Pancreas (tissue), 10 donors: ENCODE results near the gene VARS1. TPM values are rescaled to one million over a fixed set of nuclear protein-coding genes. Genes with fewer than 3 reads are reported as not detected.

ENCODE experiments used
- ATAC-seq, 4 donors: fragments of 200-7000 bp; cut with Tn5 transposase; one replicate each; pipeline versions ENCODE4 v1.8.0 to v1.9.1; 2020; ENCODE audit warnings: mild to moderate bottlenecking in 4 of 4, moderate library complexity in 4 of 4
- DNase-seq, 6 donors: peaks; one replicate each; pipeline ENCODE4 v3.0.0-alpha.2; 2020
- FAIRE-seq: peaks from 2 replicates; lab custom pipeline; 2012; peaks lifted over from hg19 to GRCh38; lab: Jason Lieb, UNC
- H3K27ac ChIP-seq, 4 donors: fragments of 200-600 bp; sonication (generic); 1 replicate in 3 of 4; 2 replicates in 1 of 4; pipeline versions ENCODE4 v1.5.0 to v1.8.0; 2020
- H3K27me3 ChIP-seq, 4 donors: fragments of 200-600 bp; one replicate each; pipeline ENCODE4 v1.8.0; 2021
- H3K36me3 ChIP-seq, 3 donors: fragments of 200-600 bp; sonication (generic) in 1 of 3; one replicate each; pipeline versions ENCODE4 v1.5.0 to v1.8.0; 2020 to 2021
- H3K4me1 ChIP-seq, 3 donors: fragments of 200-600 bp; one replicate each; pipeline ENCODE4 v1.8.0; 2021
- H3K4me3 ChIP-seq, 4 donors: fragments of 200-600 bp; sonication (generic) in 2 of 4; one replicate each; pipeline versions ENCODE4 v1.5.0 to v1.8.0; 2020 to 2021
- H3K9me3 ChIP-seq, 4 donors: fragments of 200-600 bp; one replicate each; pipeline ENCODE4 v1.8.0; 2021
- WGBS, 2 donors: extraction: QIAGEN DNeasy Blood & Tissue Kit; methylation state at CpG; one replicate each; pipeline ENCODE4 v1.1.7; 2013; 5-methylcytosine and 5-hydroxymethylcytosine counted together
- intact Hi-C, 3 donors: fragments of 100-400 bp; cut with DNase I; formaldehyde crosslinking; loops; one replicate each; pipeline versions ENCODE4 v1.11.1 to v1.14.2; 2022
- polyA plus RNA-seq, 2 donors: library from polyadenylated mRNA; stranded (reverse); fragments of 200-250 nt; gene quantifications; one replicate each; pipeline ENCODE4 v1.2.3, GENCODE V29; 2013
- total RNA-seq, 6 donors: library from RNA; stranded (reverse); fragmentation: NEBNext Ultra II Directional in 4 of 6; extraction: Animal tissue kit (Norgen Biotek cat#: 25700) in 4 of 6; gene quantifications; one replicate each; pipeline versions ENCODE4 v1.2.1 to v1.2.4, GENCODE V29; 2021 to 2023
- TF ChIP-seq, protein P1 (sequence below), 4 donors: fragments of 200-600 bp; sonication (generic) in 3 of 4; IDR thresholded peaks; one replicate each; pipeline versions ENCODE4 v1.5.0 to v1.8.0; 2021; ENCODE audit warnings: antibody characterized with exemption in 4 of 4
- donor health status: healthy with polysubstance abuse.
- donor health status: DM: no; HTN: no; CAD: no; lungs with moderate emphysema.
- donor health status: DM: no; HTN: no; CAD: no.
- donor health status: control.
- donor health status: control.
- donor health status: Bipolar disorder and iron deficiency.
- donor health status: DM: yes; HTN: yes; CAD: no.
- donor health status: DM: no; HTN: no; CAD: no.
- donor health status: DM: no; HTN: no; CAD: no.
- donor health status: DM: yes; HTN: yes; CAD: no.

The VARS1 gene
- total and polyA plus RNA-seq, 8 donors: 22.0 to 67.3 (median 36.3) TPM

DNA sequence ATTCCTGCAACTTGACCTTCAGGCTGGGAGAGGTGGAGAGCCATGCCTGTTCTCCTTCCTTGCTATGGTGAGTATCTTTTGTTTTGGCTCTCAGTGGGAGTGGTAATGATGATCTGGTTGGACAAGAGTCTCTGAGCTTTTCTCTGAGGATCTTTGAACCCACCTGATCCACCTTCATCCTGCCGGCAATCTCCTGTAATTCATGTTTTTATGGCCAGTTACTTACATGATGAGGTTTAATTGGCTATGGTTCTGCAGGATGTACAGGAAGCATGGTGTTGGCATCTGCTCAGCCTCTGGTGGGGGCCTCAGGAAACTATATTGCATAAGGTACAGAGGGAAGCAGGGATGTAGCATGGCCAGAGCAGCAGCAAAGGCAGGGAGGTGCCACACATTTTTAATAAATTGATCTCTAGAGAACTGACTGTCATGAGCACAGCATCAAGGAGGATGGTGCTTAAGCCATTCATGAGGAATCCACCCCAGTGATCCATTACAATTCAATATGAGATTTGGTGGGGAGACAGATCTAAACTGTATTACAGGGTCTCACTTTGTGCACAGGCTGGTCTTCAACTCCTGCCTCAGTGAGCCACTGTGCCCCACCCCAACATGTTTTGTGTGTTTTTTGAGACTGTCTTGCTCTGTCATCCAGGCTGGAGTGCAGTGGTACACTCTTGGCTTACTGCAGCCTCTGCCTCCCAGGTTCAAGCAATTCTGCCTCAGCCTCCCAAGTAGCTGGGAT, 42.0 kb upstream of the VARS1 start:
- WGBS, 2 donors: 38 to 39% methylated on average over 1 of the region's 1 CpG

DNA sequence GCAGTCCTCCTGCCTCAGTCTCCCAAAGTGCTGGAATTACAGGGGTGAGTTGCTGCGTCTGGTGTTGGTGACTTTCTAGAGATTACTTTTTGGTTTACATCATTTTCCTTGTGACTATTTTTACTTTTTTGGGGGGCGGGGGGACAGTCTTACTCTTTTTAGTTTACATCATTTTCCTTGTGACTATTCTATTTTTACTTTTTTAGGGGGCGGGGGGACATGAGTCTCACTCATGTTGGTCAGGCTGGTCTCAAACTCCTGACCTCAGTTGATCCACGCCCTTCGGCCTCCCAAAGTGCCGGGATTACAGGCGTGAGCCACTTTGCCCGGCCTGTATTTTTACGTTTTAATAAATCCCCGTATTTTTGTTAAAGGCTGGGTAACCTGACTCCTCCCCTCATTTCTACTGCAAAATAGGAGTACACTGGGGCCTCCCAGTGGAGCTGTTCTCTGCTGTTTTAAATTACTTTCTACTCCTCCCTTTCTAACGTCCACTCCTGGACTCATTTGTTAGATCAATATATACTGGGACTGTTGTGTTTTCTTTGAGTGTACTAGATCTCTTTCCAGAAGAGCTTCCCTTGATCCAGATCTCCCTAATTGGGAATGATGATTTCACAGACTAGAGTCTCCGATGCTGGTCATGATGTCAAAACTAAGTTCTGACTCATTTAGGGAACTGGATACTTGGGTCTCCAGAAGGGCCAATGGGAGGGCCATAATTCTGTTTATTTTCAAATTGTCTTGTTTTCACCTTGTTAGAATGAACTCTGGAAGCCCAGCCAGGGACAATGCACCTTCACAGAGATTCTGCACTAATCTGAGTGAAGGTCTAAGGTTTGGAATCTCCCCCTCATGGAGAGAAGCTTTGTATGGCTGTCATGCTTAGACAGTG, 41.2 kb upstream of the VARS1 start:
- intact Hi-C loops: loop anchor here in 1 of 3 donors (10.0 kb wide), 1 partner anchor 62 kb away; the partner anchor contains the start of gene VWA7
- DNase-seq (no peak), FAIRE-seq (no peak), ATAC-seq (no peak)
- Histone ChIP-seq H3K27me3 (no peaks in the 10 kb centered on the region), H3K4me3 (peak overlapping the region; percentile 54 to 87 (median 81)), H3K36me3 (peaks cover 0 to 16% (median 9%) of the 10 kb centered on the region in 3 donors), H3K27ac (peak overlapping the region in 2 of 4 donors; percentile 27 to 47), H3K4me1 (peaks cover 12 to 27% (median 17%) of the 10 kb centered on the region in 3 donors), H3K9me3 (no peaks in the 10 kb centered on the region)
- TF ChIP-seq, protein P1, sequence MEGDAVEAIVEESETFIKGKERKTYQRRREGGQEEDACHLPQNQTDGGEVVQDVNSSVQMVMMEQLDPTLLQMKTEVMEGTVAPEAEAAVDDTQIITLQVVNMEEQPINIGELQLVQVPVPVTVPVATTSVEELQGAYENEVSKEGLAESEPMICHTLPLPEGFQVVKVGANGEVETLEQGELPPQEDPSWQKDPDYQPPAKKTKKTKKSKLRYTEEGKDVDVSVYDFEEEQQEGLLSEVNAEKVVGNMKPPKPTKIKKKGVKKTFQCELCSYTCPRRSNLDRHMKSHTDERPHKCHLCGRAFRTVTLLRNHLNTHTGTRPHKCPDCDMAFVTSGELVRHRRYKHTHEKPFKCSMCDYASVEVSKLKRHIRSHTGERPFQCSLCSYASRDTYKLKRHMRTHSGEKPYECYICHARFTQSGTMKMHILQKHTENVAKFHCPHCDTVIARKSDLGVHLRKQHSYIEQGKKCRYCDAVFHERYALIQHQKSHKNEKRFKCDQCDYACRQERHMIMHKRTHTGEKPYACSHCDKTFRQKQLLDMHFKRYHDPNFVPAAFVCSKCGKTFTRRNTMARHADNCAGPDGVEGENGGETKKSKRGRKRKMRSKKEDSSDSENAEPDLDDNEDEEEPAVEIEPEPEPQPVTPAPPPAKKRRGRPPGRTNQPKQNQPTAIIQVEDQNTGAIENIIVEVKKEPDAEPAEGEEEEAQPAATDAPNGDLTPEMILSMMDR (IDR thresholded peaks at IDR 0.05): no peak
- 20 to 31% methylated on average over 12 of the region's 12 CpGs for WGBS, 2 donors

More for the DNA sequence above, 42.0 kb upstream of the VARS1 start:
- intact Hi-C loops: loop anchor here in 1 of 3 donors (10.0 kb wide), 1 partner anchor 63 kb away; the partner anchor contains the start of gene VWA7
- no peak for FAIRE-seq
- Histone ChIP-seq H3K36me3 (peaks cover 0 to 16% (median 9%) of the 10 kb centered on the region in 3 donors), H3K9me3 (no peaks in the 10 kb centered on the region), H3K27ac (no peak overlapping the region), H3K4me1 (peaks cover 12 to 27% (median 14%) of the 10 kb centered on the region in 3 donors), H3K4me3 (peak overlapping the region in 1 of 4 donors; percentile 54), H3K27me3 (no peaks in the 10 kb centered on the region)
- no peak for ATAC-seq
- DNase-seq: no peak
- TF ChIP-seq, protein P1 (IDR thresholded peaks at IDR 0.05): no peak

DNA sequence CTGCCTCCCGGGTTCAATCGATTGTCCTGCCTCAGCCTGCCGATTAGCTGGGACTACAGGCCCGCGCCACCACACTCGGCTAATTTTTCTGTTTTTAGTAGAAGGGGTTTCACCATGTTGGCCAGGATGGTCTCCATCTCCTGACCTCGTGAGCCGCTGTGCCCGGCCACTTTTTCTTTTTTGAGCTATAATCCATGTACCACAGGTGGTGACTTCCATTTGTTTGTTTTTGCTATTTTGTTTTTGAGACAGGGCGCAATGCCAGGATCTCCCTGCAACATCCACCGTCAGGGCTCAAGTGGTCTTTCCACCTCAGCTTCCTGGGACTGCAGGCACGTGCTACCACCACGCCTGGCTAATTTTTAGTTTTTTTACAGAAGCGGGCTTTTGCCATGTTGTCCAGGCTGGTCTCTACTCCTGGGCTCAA, 40.5 kb upstream of the VARS1 start:
- DNase-seq: no peak
- ATAC-seq: no peak
- H3K9me3 ChIP-seq: no peaks in the 10 kb centered on the region
- TF ChIP-seq, protein P1 (IDR thresholded peaks at IDR 0.05): no peak
- H3K27ac ChIP-seq: peak overlapping the region in 2 of 4 donors; percentile 27 to 47
- no peaks in the 10 kb centered on the region for H3K27me3 ChIP-seq
- no peak for FAIRE-seq
- H3K4me3 ChIP-seq: peak overlapping the region; percentile 54 to 87 (median 81)
- peaks cover 12 to 34% (median 24%) of the 10 kb centered on the region in 3 donors for H3K4me1 ChIP-seq
- WGBS, 2 donors: 9 to 11% methylated on average over 14 of the region's 14 CpGs
- intact Hi-C loops: loop anchor here in 1 of 3 donors (10.0 kb wide), 1 partner anchor 61 kb away; the partner anchor contains the start of gene VWA7
- peaks cover 0 to 16% (median 9%) of the 10 kb centered on the region in 3 donors for H3K36me3 ChIP-seq

DNA sequence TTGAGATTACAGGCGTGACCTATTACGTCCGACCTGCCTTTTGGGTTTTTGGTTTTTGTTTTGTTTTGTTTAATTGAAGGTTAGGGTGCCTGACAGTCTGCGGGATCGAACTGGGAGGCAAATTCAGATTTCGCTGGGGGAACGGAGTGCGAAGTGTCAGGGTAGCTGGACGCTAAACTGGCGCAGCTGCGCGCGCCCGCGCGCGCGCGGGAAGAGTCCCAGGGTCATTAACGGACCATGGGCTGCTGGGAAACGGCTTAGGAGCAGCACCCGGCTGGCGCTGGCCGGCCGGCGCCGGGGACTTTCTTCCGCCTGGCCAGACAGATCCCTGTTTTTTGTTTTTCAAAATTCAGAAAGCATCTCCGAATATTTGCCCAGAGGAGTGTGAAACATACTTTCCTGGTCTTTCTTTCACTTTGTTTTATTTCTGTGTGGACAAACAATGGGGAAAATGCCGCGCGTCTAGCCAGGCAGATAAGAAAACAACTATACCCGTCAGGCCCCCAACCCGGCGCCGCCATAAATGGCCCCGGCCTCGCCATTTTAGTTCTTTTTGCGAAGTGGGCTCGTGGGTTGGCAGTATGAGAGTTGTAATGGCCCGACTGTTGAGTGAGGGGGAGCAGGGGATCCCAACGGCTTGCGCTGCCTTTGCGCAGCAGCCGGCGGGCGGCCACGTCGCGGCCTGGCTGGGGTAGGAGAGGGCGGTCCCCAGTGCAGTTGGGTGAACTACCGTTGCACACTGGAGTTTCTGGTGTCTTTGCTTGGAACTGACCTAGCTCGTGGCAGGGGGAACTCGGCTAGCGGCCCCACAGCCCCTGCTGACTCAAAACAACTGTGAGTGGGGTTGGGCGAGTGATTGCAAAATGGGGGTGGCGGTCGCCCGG, 39.1 kb upstream of the VARS1 start:
- WGBS, 2 donors: 0% methylated on average over 59 of the region's 59 CpGs
- Histone ChIP-seq H3K9me3 (no peaks in the 10 kb centered on the region), H3K27me3 (no peaks in the 10 kb centered on the region), H3K4me3 (peak overlapping the region; percentile 54 to 87 (median 81)), H3K36me3 (peaks cover 0 to 13% (median 9%) of the 10 kb centered on the region in 3 donors), H3K4me1 (peaks cover 12 to 35% (median 25%) of the 10 kb centered on the region in 3 donors), H3K27ac (peak overlapping the region; percentile 74 to 92 (median 87))
- FAIRE-seq (no peak), ATAC-seq (peak; percentile 48 to 91 (median 71)), DNase-seq (peak; percentile 83 to 92 (median 89))
- intact Hi-C loops: loop anchor here in 1 of 3 donors (10.0 kb wide), 1 partner anchor 60 kb away; the partner anchor contains the start of gene VWA7
- TF ChIP-seq, protein P1 (IDR thresholded peaks at IDR 0.05): no peak
